GM18499 (cell line): ENCODE data around the gene TNRC6A.
"Not testable (repeated sequence)": the region's sequence is repeated elsewhere in the genome, so short reads cannot be mapped to it uniquely, and the experiment has no call there.

Experiments
- ATAC-seq: cut with Tn5 transposase; IDR thresholded peaks from one replicate; pipeline ENCODE4 v1.9.1; 2021; ENCODE audit warnings: moderate number of reproducible peaks; ENCODE audit not compliant: insufficient read depth, unreplicated experiment

The TNRC6A gene

DNA sequence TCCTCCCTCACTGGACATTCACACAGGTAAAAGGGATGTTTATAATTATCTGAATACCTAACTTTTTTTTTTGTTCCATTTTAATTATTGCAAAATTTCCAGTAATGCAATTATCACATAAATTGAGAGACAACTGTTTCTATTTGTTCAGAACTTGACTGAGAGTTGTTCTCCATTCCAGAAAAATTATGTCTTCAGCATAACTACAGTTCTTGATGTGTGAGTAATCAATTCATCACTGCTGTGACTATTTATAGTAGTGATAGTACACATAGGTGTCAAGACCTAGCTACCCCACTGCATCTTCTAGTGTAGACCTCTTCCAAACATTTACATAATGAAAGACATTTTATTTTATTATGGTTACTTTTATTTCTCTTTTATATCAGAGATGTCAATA lies 5.8 kb upstream of the TNRC6A start:
- no peak for ATAC-seq

DNA sequence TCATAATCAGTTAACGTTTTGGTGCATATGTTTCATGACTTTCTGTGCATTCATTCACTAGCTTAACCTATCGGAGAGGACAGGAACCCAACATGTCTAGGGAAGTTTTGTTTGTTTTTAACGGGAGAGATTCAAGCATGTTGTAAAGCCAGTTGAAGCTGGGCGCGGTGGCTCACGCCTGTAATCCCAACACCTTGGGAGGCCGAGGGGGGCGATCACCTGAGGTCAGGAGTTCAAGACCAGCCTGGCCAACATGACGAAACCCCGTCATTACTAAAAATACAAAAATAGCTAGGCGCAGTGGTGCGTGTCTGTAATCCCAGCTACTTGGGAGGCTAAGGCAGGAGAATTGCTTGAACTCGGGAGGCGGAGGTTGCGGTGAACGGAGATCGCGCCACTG lies 1.4 kb upstream of the TNRC6A start:
- no peak for ATAC-seq

DNA sequence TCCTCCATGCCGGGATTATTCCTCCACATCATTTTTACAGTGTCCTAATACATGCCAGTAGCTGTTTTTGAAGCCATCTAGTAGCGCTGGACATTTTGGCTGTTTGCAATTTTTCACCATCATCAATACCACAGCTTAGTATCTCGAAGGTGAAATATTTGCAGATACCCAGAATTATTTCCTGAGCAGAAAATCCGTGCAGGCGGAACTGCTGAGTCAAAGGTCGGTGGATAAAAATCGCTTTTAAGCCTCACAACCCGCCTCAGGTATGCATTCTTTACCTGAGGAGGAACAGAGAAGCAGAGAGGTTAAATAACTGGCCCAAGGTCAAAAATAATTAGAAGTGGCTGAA lies 584 bp upstream of the TNRC6A start:
- no peak for ATAC-seq

DNA sequence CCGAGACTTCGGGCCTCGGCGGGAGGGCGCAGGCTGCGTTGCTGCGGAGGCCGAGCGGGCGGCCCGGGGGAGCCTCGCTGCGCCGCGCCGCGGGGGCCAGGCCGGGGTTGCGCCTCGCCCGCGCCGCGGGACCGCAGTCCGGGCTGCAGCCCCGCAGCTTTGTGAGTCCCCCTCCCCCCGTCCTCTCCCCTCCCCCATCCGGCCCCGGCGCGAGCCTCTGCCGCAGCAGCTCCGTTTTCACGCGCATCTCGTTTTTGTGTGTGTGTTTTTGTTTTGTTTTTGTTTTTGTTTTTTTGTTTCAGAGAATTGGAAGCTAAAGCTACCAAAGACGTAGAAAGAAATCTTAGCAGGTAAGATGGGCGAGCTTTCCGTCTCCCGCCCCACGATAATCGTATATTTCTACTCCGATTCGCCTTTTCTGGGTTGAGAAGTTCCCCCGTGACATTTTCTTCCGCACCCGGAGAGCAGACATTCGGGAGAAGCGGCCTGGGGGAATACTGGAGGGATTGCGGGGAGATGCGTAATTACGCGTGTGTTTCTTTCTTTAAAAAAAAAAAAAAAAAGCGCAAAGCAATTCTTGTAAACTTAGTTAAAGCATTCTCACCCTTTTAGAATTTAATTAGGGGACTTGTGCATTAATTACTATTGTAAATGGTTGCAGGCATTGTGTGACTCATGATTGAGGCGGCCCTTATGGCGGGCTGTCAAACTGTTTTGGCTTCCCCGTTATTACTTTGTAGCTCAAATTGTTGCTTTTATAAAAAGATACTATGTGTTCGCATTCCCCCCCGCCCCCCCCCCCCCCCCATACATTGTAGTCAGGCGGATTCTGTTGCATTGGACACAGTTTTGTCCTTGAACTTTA lies 732 bp downstream of the TNRC6A start:
- no peak for ATAC-seq

DNA sequence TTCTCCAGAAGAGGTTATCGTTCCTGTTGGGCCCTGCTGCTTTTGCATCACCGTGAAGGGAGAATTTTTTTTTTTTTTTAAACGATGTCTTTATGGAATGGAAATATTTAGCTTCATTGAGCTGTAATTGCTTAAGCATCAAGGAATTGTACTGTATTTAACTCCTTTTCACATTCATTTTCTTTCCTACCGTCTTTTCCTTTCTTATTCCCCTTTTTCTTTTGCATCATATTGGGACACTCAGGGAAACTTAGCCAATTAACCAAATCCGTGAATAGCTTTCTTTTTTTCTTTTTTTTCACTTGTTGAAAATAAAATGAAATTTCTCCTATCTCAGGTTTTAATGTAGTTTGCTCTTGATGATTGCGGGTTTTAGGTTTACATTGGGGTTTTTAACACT lies 1.5 kb downstream of the TNRC6A start:
- no peak for ATAC-seq

DNA sequence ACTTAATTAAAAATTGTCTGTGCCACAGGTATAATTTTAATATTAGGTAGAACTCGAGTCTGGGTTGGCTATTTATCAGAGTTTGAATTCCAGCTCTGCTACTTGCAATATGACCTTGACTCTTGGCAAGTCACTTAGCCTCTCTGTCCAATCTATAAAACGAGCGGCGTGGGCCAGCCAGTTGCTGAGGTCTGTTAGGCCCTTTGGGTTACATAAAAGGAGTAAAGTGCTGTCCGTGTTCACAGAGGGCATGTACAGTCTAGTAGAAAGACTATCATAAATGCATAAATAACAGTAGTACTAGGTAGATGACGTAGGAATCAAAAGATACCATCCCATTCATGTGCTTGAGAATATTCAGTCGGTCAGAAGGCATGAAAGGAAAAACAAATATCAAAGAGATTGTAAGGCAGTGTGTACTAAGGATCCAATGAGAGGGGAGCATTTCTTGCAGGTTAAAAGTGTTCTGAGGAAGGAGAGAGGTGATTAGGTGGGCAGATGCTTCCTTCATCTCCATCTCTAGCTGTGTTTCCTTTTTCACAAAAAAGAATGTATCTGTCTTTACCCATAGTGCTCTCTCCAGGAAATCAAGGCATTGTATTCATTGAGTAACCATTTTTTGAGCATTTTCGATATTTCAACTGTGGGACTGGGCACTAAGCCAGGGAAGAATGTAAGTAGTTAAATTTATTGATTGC lies 2.4 kb downstream of the TNRC6A start:
- no peak for ATAC-seq

DNA sequence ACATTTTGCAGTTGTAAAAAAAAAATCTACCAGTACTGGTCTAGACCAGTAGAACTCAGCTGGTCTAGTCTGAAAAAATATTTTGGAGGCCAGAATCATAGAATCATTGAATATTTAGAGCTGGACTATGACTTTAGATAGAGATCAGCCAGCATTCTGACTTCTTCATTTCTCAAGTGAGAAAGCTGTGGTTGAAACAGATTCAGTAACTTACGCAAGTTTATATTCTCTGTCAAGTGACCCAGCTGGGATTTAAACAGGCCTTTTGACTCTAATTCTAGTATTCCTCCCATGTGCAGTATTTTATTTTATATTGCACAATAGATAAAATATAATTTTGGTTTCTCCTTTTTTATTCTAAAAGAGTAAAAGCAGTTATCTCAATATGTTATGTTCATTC lies 4.9 kb downstream of the TNRC6A start:
- no peak for ATAC-seq

DNA sequence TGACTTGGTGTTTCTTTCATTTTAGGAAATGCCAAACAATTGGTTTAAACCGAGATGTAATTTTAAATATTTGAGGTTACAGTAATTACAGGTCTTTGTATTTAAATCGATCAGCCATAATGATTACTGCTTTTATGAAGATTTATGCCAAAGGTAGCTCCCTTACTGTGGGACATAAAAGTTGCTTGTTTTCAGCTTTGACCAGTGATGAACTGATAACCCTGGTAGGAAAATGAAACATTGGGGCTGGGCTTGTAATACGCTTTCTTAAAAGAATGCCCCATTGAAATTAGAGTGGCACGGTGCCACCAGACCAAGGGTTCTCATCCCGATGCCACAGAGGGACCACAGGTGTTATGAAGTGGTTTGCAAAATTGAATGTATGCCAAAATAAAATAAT lies 7.3 kb downstream of the TNRC6A start:
- no peak for ATAC-seq

DNA sequence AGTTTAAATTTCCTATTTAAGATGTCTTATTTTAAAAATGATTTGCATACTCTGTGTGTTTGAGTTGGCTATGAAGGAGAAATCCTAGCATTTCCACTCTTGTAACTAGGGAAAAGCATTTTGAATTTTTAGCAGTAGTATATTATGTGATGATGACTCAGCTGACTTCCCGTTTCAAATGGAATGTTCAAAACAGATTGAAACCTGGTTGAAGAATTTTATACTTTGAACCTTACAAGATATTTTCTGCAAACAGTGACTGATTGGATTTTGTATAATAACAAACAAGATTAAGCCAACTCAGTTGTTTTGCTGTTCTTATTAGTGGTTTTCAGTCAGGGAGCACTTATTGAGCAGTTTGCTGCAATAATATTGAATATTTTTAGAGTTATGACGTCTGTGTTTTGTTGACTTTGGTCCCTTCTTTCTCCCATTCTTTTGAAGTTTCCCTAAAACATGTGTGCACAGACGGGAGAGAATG lies 8.0 kb downstream of the TNRC6A start:
- no peak for ATAC-seq

DNA sequence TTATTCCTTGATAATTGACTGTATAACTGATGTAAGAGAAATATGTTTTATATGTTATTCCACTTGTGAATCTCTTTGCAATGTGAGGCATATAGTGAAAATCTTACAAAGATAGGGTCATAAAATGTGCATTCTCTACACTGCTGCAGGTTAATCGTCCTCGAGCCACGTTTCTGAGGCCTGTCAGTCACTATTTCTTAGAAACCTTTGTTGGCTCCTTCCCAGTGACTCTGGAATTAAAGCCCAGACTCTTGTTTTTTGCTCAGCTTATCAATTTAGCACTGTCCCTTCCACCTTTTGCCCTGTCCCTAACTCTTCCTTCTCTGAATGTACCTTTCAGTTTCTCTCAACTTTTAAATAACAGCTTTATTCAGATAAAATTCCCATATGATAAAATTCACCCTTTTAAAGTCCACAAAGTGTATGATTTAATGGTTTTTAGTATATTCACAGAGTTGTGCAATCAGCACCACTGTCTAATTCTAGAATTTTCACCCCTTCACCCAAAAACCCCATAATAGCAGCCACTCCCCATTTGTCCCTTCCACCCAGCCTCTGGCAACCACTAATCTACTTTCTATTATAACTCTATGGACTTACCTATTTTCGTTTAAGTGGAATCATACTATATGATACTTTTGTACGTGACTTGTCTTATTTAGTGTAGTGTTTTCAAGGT lies 8.6 kb downstream of the TNRC6A start:
- ATAC-seq = no peak

DNA sequence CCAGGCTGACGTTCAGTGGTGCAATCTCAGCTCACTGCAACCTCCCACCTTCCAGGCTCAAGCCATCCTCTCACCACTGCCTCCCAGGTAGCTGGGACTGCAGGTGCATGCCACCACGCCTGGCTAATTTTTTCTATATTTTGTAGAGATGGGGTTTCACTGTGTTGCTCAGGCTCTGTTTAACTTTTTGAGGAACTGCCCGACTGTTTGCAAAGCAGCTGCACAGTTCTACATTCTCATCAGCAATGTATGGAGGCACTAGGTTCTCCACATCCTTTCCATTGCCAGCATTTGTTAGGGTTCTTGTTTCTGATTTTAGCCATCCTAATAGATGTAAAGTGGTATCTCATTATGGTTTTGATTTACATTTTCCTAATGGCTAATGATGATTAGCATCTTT lies 9.4 kb downstream of the TNRC6A start:
- no peak for ATAC-seq

DNA sequence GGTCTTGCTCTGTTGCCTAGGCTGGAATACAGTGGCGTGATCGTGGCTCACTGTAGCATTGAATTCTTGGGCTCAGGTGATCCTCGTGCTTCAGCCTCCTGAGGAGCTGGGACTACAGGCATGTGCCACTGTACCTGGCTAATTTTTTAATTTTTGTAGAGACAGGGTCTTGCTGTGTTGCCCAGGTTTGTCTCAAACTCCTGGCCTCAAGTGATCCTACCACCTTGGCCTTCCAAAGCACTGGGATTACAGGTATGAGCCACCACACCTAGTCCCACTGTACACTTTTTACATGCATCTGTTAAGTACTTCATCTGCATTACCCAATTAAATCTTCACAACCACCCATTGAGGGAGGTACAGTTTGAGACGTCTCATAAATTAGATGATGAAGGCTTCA lies 12.4 kb downstream of the TNRC6A start:
- ATAC-seq = no peak

DNA sequence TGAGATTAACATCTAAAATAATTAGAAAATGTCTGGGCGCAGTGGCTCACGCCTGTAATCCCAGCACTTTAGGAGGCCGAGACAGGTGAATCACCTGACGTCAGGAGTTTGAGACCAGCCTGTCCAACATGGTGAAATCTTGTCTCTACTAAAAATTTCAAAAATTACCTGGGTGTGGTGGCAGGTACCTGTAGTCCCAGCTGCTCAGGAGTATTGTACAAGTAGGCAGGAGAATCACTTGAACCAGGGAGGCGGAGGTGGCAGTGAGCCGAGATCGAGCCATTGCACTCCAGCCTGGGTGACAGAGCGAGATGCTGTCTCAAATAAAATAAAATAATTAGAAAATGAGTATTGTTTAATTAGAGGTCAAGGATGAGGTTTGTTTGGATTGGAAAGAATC lies 13.2 kb downstream of the TNRC6A start:
- not testable (repeated sequence) for ATAC-seq

DNA sequence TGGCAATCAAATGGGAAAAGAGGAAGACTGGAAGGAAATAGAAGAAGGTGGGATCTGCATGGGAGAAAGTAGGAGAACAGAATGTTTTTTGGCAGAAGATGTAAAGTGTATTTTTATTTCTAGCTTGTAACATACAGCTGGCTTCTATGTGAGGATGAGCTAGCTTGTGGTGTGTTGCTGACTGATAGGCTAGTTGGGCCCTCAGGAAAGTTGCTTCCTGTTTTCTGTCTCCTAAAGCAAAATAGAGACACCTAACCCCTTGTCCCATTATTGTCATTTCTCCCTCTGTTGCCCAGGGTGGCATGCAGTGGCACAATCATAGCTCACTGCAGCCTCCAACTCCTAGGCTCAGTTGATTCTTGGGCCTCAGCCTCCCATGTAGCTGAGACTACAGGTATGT lies 15.9 kb downstream of the TNRC6A start:
- no peak for ATAC-seq

DNA sequence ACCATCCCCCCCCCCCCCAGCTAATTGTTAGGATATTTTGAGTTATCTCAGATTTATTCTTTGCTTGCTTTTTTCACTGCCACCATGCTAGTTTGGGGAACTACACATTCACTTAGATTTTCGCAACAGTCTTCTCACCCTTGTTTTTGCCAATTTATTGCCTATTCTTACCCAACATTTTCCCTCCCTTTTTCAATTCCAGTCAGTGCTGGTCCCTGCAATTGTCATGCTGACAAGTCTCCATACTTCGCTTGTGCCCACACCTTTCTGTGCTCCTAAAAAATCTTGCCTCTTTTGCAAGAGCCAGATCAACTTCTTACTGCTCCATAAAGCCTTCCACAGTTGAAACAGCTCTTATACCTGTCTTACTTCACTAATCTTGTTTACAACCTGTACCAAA lies 16.3 kb downstream of the TNRC6A start:
- no peak for ATAC-seq

DNA sequence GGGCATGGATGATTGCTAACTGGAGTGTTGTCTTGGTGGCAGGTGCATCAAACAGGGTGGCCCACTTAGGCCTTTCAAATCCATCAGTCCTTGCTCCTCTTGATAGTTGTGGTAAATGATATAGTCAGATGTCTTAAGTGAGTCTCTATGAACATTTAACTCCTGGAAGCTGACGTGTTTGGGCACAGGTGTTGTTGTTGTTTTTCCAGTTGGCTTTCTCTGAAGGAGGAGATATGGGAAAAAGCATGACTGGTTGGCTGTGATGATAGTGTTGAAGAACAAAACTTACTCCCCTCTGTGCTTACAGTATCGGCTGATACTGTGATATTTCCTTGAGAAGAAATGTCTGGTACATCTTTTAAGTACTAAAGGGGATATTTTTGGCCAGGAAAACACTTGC lies 18.0 kb downstream of the TNRC6A start:
- ATAC-seq = no peak

DNA sequence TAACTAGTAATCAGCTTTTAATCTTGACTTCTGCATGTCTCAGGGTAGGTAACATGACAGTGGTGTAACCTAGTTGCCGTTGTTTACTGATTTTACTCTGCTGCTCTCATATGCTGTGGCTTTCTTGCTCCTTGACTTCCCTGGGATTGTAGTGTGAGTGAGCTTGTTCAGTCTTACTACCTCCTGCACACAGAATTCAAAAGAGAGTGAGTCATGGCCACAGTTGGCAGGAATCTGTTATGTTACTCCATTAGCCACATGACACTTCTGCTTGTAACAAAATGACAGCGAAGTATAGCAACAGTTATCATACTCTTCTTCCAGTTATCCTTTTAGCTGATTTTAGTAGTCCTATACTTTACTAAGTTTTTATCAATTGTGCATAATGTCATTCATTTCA lies 18.8 kb downstream of the TNRC6A start:
- ATAC-seq = no peak

DNA sequence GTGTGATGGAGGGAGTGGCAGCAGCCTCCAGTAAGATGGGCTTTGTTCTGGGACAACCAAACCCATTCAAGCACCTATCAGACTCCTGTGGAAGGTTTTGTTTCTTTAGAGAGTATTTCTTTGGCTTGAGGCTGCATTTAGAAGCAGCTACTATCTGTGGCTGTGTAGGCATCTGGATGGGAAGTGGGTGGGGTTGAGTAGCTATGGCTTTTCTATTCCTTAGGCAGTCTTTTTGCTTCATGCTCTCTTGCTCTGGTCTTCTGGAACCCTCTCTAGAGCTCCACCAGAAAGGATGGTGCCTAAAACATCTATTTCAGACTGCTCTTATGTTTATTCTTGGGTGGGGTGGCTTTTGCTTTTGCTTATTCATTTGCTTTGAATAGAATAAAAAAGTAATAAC lies 19.9 kb downstream of the TNRC6A start:
- ATAC-seq = no peak

DNA sequence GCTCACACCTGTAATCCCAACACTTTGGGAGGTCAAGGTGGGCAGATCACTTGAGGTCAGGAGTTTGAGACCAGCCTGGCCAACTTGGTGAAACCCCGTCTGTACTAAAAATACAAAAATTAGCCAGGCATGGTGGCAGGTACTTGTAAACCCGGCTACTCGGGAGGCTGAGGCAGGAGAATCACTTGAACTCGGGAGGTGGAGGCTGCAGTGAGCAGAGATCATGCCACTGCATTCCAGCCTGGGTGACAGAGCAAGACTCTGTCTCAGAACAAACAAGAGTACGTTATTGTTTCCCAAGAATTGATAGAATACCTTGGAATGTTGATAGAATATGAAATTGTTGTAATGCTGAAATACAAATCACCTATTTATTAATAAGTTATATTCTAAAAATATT lies 20.4 kb downstream of the TNRC6A start:
- ATAC-seq = not testable (repeated sequence)

DNA sequence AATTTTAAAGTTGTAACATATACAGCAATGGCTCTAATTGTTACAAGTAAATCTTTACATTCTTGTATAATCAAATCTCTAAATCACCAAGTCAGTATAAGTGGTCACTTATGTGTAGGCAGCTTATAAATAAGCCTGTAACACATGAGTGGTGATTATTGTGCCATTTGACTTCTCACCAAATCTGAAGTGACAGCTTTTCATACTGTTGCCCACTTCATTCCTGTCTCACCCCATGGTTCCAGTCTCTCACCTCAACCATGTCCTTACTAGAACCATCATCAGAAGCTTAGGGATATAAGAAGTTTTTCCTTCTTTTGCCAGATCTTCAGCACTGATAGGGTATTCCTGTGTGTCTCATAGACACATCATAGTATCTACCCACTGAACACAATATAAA lies 23.5 kb downstream of the TNRC6A start:
- no peak for ATAC-seq

DNA sequence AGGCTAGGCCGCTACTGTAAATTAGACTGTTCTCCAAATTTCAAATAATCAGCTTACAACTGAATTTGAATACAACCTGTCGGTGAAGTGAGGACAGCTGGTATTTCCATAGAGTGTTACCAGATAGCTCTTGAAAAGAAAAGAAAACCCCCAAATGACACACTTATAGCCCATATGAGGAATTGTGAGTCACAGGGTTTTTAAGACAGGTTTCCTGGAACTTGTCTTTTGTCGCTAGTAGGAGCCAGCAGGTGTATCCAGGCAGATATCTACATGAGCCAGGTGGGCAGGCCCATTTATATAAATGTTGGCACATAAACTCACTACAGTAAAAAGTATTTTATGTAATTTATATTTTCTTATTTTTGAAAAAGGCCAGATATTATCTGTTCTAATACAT lies 24.0 kb downstream of the TNRC6A start:
- ATAC-seq = no peak
